GM19455 (cell line): ENCODE data around the gene PLEKHG4B.
"Not testable (repeated sequence)": the region's sequence is repeated elsewhere in the genome, so short reads cannot be mapped to it uniquely, and the experiment has no call there.

Experiments
- ATAC-seq: cut with Tn5 transposase; IDR thresholded peaks from one replicate; pipeline ENCODE4 v1.9.1; 2021; ENCODE audit not compliant: unreplicated experiment

The PLEKHG4B gene

GRCh38 chr5:94113-94892, 2.3 kb downstream of the PLEKHG4B start:
- no peak for ATAC-seq

- ATAC-seq = no peak
Measured at GRCh38 chr5:95241-95980, 3.4 kb downstream of the PLEKHG4B start.

- no peak for ATAC-seq
Measured at GRCh38 chr5:96976-97660, 5.2 kb downstream of the PLEKHG4B start.

GRCh38 chr5:99815-100214, 7.8 kb downstream of the PLEKHG4B start:
- ATAC-seq = no peak

GRCh38 chr5:102411-103043, 10.6 kb downstream of the PLEKHG4B start:
- ATAC-seq = no peak

GRCh38 chr5:104106-104505, 12.1 kb downstream of the PLEKHG4B start:
- ATAC-seq = not testable (repeated sequence)

GRCh38 chr5:104778-105296, 12.9 kb downstream of the PLEKHG4B start:
- ATAC-seq = no peak

GRCh38 chr5:105504-106070, 13.6 kb downstream of the PLEKHG4B start:
- ATAC-seq = no peak

GRCh38 chr5:106587-106986, 14.6 kb downstream of the PLEKHG4B start:
- no peak for ATAC-seq

GRCh38 chr5:107526-107925, 15.6 kb downstream of the PLEKHG4B start:
- ATAC-seq = no peak

GRCh38 chr5:109826-110225, 17.9 kb downstream of the PLEKHG4B start:
- no peak for ATAC-seq

- no peak for ATAC-seq
Measured at GRCh38 chr5:110270-110888, 18.4 kb downstream of the PLEKHG4B start.

- ATAC-seq = no peak
Measured at GRCh38 chr5:111171-111570, 19.2 kb downstream of the PLEKHG4B start.

- no peak for ATAC-seq
Measured at GRCh38 chr5:119486-120097, 27.6 kb downstream of the PLEKHG4B start.

GRCh38 chr5:121432-121831, 29.5 kb downstream of the PLEKHG4B start:
- no peak for ATAC-seq

- ATAC-seq = no peak
Measured at GRCh38 chr5:125815-126214, 33.8 kb downstream of the PLEKHG4B start.

GRCh38 chr5:126806-127205, 34.8 kb downstream of the PLEKHG4B start:
- no peak for ATAC-seq

GRCh38 chr5:127886-128285, 35.9 kb downstream of the PLEKHG4B start:
- ATAC-seq = no peak

GRCh38 chr5:128446-128845, 36.5 kb downstream of the PLEKHG4B start:
- no peak for ATAC-seq

- no peak for ATAC-seq
Measured at GRCh38 chr5:129148-129547, 37.2 kb downstream of the PLEKHG4B start.
